Spleen (tissue), 11 donors: Measurements from ENCODE around the gene RAB40B. TPM values are rescaled to one million over a fixed set of nuclear protein-coding genes. Genes with fewer than 3 reads are reported as not detected.

Source experiments
- DNase-seq: peaks from one replicate; pipeline ENCODE4 v3.0.0-alpha.2; 2020
- H3K27ac ChIP-seq, 8 donors: fragments of 200-600 bp; sonication (generic) in 7 of 8; 1 replicate in 4 of 8; 2 replicates in 4 of 8; pipeline versions ENCODE4 v1.5.0 to v1.8.0; 2016 to 2021; ENCODE audit warnings: inconsistent platforms in 4 of 8, mild to moderate bottlenecking in 4 of 8, moderate library complexity in 1 of 8
- H3K27me3 ChIP-seq, 7 donors: fragments of 200-600 bp; sonication (generic) in 6 of 7; replicated peaks in 1 of 7; 1 replicate in 4 of 7; 2 replicates in 3 of 7; pipeline versions ENCODE4 v1.5.0 to v1.8.0; 2016 to 2021; ENCODE audit warnings: inconsistent platforms in 3 of 7, mild to moderate bottlenecking in 1 of 7
- H3K36me3 ChIP-seq, 6 donors: fragments of 200-600 bp; sonication (generic) in 5 of 6; 1 replicate in 4 of 6; 2 replicates in 2 of 6; pipeline versions ENCODE4 v1.5.0 to v1.8.0; 2016 to 2021; ENCODE audit warnings: inconsistent platforms in 2 of 6
- H3K4me1 ChIP-seq, 6 donors: fragments of 200-600 bp; sonication (generic) in 5 of 6; 1 replicate in 3 of 6; 2 replicates in 3 of 6; pipeline versions ENCODE4 v1.5.0 to v1.8.0; 2016 to 2021; ENCODE audit warnings: inconsistent platforms in 3 of 6
- H3K4me3 ChIP-seq, 8 donors: fragments of 200-600 bp; sonication (generic) in 7 of 8; 1 replicate in 4 of 8; 2 replicates in 4 of 8; pipeline versions ENCODE4 v1.5.0 to v1.8.0; 2016 to 2021; ENCODE audit warnings: inconsistent platforms in 4 of 8, mild to moderate bottlenecking in 4 of 8, moderate library complexity in 2 of 8
- H3K9me3 ChIP-seq, 8 donors: fragments of 200-600 bp; sonication (generic) in 7 of 8; 1 replicate in 4 of 8; 2 replicates in 4 of 8; pipeline versions ENCODE4 v1.5.0 to v1.8.0; 2016 to 2021; ENCODE audit warnings: inconsistent platforms in 4 of 8
- POLR2A ChIP-seq, 3 donors: fragments of 450-650 bp; IDR thresholded peaks; one replicate each; pipeline ENCODE4 v1.5.1; 2017; ENCODE audit warnings: antibody characterized with exemption in 3 of 3, mild to moderate bottlenecking in 1 of 3
- POLR2AphosphoS5 ChIP-seq, 3 donors: sonication (generic); formaldehyde crosslinking; IDR thresholded peaks; one replicate each; pipeline ENCODE4 v1.5.1; 2017; ENCODE audit warnings: antibody characterized with exemption in 3 of 3
- WGBS, 5 donors: extraction: QIAGEN DNeasy Blood & Tissue Kit in 3 of 5; methylation state at CpG; one replicate each; pipeline versions ENCODE4 v1.1.5 to v1.1.7; 2013 to 2018; 5-methylcytosine and 5-hydroxymethylcytosine counted together
- intact Hi-C: fragments of 100-400 bp; cut with DNase I; formaldehyde crosslinking; loops from one replicate; pipeline ENCODE4 v1.15.0; 2023; ENCODE audit warnings: low total_unique reads
- polyA plus RNA-seq, 3 donors: library from polyadenylated mRNA; stranded (reverse); fragments of 200-250 nt; gene quantifications; one replicate each; pipeline ENCODE4 v1.2.1, GENCODE V29; 2013
- total RNA-seq, 7 donors: library from RNA; depleted of rRNA in 3 of 7; stranded (reverse); fragments of >200 nt in 3 of 7; fragmentation: NEBNext Ultra II Directional in 4 of 7; extraction: Animal tissue kit (Norgen Biotek cat#: 25700) in 4 of 7; gene quantifications; one replicate each; pipeline versions ENCODE4 v1.1.0 to v1.2.1, GENCODE V29; 2016 to 2021
- TF ChIP-seq, protein P1 (sequence below), 11 experiments: fragments of 200-600 bp in 7 of 11; fragments of 450-650 bp in 4 of 11; sonication (generic) in 4 of 11; IDR thresholded peaks in 8 of 11; conservative IDR thresholded peaks in 3 of 11; 1 replicate in 7 of 11; 2 replicates in 4 of 11; pipeline versions ENCODE4 v1.4.0 to v1.8.0; 2016 to 2021; ENCODE audit warnings: antibody characterized with exemption in 11 of 11, inconsistent platforms in 4 of 11, mild to moderate bottlenecking in 1 of 11
- donor health status: healthy with polysubstance abuse.
- donor health status: DM: no; HTN: no; CAD: no; lungs with moderate emphysema.
- donor health status: DM: no; HTN: no; CAD: no.
- donor health status: Bipolar disorder and iron deficiency.
- donor health status: healthy.
- donor health status: DM: no; HTN: no; CAD: no.
- donor health status: DM: yes; HTN: yes; CAD: no.

RAB40B gene
- total and polyA plus RNA-seq, 10 donors = 4.1 to 13.6 (median 6.9) TPM

DNA sequence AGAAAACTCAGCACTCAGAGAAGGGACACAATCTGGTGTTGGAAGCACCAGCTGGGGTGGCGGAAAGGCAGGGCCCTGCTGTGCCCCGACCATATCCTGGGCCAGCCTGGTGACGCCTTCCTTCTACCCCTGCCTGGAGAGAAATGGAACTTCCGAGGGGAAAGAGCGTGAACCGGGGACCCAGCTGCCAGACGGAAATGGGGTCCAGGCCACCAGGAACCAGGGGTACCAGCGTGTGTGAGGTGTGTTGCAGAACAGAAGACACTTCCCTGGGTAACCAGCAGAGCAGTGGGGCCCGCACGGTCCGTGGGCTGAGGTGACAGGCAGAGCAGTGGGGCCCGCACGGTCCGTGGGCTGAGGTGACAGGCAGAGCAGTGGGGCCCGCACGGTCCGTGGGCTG lies 6.8 kb downstream of the RAB40B start:
- H3K27ac ChIP-seq = no peak overlapping the region
- no peak overlapping the region for H3K4me3 ChIP-seq
- 85 to 91% (median 88%) methylated on average over 11 to 14 of the region's 17 CpGs for WGBS, 5 donors
- intact Hi-C loops = no loop called here
- H3K9me3 ChIP-seq = peaks cover 0 to 21% (median 13%) of the 10 kb centered on the region in 8 donors
- DNase-seq = no peak
- H3K4me1 ChIP-seq = peaks cover 0 to under 1% (median under 1%) of the 10 kb centered on the region in 6 donors
- peaks cover 0 to 3% (median 0%) of the 10 kb centered on the region in 7 donors for H3K27me3 ChIP-seq
- TF ChIP-seq POLR2A (IDR thresholded peaks at IDR 0.05) = no peak
- no peak for TF ChIP-seq POLR2AphosphoS5 (IDR thresholded peaks at IDR 0.05)
- TF ChIP-seq, protein P1, sequence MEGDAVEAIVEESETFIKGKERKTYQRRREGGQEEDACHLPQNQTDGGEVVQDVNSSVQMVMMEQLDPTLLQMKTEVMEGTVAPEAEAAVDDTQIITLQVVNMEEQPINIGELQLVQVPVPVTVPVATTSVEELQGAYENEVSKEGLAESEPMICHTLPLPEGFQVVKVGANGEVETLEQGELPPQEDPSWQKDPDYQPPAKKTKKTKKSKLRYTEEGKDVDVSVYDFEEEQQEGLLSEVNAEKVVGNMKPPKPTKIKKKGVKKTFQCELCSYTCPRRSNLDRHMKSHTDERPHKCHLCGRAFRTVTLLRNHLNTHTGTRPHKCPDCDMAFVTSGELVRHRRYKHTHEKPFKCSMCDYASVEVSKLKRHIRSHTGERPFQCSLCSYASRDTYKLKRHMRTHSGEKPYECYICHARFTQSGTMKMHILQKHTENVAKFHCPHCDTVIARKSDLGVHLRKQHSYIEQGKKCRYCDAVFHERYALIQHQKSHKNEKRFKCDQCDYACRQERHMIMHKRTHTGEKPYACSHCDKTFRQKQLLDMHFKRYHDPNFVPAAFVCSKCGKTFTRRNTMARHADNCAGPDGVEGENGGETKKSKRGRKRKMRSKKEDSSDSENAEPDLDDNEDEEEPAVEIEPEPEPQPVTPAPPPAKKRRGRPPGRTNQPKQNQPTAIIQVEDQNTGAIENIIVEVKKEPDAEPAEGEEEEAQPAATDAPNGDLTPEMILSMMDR (IDR thresholded peaks at IDR 0.05 in 8 of 11, conservative IDR thresholded peaks at IDR 0.05 in 3 of 11) = no peak
- no peaks in the 10 kb centered on the region for H3K36me3 ChIP-seq

DNA sequence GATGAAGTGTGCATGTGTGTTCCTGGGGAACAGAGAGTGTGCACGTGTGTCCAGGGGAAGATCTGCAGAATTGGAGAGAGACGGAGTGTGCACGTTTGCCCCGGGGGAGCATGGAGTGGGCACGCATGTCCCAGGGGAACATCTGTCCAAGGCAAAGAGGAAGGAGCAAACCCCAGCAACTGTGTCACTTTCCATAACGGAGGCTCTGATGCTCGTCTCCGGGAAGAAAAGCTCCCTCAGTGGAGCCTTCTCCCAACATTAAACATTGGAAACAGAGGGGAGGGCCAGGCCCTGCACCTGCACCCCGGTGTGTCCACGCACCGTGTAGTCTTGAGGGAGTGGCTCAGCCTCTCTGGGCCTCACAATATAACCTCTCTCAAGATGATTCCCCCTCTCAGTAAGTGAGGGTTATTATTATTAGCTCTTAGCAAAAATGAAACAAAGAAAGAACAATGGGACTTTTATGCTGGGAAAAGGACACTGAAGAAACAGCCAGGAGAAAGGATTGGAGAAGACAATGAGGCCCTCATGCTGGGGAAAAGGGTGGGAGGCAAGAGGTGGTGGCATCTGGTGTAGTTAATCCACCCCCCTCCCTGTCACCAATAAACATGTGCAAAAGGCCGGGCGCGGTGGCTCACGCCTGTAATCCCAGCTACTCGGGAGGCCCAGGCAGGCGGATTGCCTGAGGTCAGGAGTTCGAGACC lies 7.6 kb downstream of the RAB40B start:
- H3K4me3 ChIP-seq = no peak overlapping the region
- H3K9me3 ChIP-seq = peaks cover 0 to 21% (median 13%) of the 10 kb centered on the region in 8 donors
- H3K27ac ChIP-seq = no peak overlapping the region
- WGBS, 5 donors = 82 to 89% (median 85%) methylated on average over 18 of the region's 18 CpGs
- no peak for DNase-seq
- no peaks in the 10 kb centered on the region for H3K36me3 ChIP-seq
- H3K4me1 ChIP-seq = no peaks in the 10 kb centered on the region
- intact Hi-C loops = no loop called here
- no peaks in the 10 kb centered on the region for H3K27me3 ChIP-seq
- TF ChIP-seq POLR2AphosphoS5 (IDR thresholded peaks at IDR 0.05) (no peak), POLR2A (IDR thresholded peaks at IDR 0.05) (no peak)
- TF ChIP-seq, protein P1 (IDR thresholded peaks at IDR 0.05 in 8 of 11, conservative IDR thresholded peaks at IDR 0.05 in 3 of 11) = no peak

DNA sequence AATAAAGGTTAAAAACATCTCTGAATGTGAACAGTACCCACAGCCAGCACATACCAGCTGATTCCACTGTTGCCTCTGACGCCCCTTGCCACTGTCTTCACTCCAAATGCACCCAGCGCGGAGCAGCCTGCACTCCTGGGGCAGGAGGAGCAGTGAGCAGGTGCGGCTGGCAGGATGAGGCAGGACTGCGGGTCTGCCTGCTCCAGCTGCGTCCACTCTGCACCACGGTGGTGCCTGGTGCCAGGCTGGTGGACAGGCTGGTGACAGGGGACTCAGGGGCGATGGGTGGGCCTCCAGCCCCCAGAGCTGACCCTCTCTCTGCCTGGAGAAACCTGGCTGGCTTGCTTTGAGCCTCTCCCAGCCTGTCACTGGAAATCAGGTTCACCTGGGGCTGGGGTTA lies 9.4 kb downstream of the RAB40B start:
- TF ChIP-seq, protein P1 (IDR thresholded peaks at IDR 0.05 in 8 of 11, conservative IDR thresholded peaks at IDR 0.05 in 3 of 11) = no peak
- no peak for TF ChIP-seq POLR2AphosphoS5 (IDR thresholded peaks at IDR 0.05)
- no peak for TF ChIP-seq POLR2A (IDR thresholded peaks at IDR 0.05)
- Histone ChIP-seq H3K36me3 (no peaks in the 10 kb centered on the region), H3K27me3 (no peaks in the 10 kb centered on the region), H3K4me1 (no peaks in the 10 kb centered on the region), H3K9me3 (peaks cover 0 to 4% (median 1%) of the 10 kb centered on the region in 8 donors), H3K27ac (no peak overlapping the region), H3K4me3 (no peak overlapping the region)
- intact Hi-C loops = no loop called here
- no peak for DNase-seq
- 85 to 93% (median 93%) methylated on average over 8 of the region's 8 CpGs for WGBS, 5 donors

DNA sequence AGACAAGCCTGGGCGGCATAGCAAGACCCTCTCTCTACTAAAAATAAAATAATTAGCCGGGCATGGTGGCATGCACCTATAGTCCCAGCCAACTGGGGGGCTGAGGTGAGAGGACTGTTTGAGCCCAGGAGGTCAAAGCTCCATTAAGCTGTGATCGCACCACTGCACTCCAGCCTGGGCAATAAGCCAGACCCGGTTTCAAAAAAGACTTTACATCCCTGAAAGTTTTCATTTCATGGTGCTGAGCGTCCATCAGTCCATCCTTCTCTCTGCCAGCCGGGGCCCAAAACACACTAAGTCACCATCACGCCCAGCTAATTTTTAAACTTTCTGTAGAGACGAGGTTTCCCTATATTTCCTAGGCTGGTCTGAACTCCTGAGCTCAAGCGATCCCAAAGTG lies 10.6 kb downstream of the RAB40B start:
- Histone ChIP-seq H3K9me3 (peaks cover 0 to under 1% (median 0%) of the 10 kb centered on the region in 8 donors), H3K4me1 (no peaks in the 10 kb centered on the region), H3K27me3 (no peaks in the 10 kb centered on the region), H3K36me3 (no peaks in the 10 kb centered on the region), H3K4me3 (no peak overlapping the region), H3K27ac (no peak overlapping the region)
- DNase-seq = no peak
- intact Hi-C loops = no loop called here
- 88 to 96% (median 94%) methylated on average over 9 of the region's 9 CpGs for WGBS, 5 donors
- TF ChIP-seq POLR2AphosphoS5 (IDR thresholded peaks at IDR 0.05) (no peak), POLR2A (IDR thresholded peaks at IDR 0.05) (no peak)
- TF ChIP-seq, protein P1 (IDR thresholded peaks at IDR 0.05 in 8 of 11, conservative IDR thresholded peaks at IDR 0.05 in 3 of 11) = no peak
